GM18873 (cell line): ENCODE results near the gene COL25A1.

Experiments used
- ATAC-seq: cut with Tn5 transposase; IDR thresholded peaks from one replicate; pipeline ENCODE4 v1.9.1; 2021; ENCODE audit warnings: mild to moderate bottlenecking, moderate library complexity, moderate number of reproducible peaks; ENCODE audit not compliant: unreplicated experiment, low FRiP score

COL25A1 gene

DNA sequence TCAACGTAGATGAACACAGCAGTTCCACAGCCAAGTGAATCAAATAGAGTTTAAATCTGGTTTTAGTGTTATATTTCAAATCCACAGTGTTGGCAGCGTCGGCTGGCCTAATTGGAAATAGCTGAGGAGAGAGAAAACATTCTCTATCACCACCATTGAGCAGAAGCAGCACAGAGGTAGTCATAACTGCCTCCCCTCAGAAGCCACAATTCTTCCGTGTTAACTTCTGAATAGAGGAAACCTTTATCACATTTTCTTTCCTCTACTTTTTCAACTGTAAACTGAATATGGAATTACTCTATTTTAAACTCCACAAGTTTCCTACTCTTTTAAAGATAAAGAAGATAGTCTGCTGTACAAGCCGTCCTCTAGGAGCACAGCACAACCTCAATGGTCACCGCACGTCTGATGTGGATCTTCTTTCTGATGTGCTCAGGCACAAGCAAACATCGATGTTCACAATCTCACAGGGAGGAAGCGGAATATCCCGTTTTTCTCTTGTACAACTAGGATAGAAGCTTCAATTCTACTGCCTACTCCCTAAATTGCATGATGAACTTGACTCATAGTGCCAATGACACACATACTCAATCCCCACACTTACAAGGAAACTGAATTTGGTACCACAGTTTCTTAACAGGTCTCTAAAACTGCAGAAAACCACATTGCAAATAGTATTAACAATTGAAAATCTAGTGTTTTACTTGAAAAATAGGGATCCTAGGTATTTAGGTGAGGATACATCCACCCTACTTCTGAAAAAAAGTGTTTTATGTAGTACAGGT is 321.8 kb downstream of the COL25A1 start:
- no peak for ATAC-seq

DNA sequence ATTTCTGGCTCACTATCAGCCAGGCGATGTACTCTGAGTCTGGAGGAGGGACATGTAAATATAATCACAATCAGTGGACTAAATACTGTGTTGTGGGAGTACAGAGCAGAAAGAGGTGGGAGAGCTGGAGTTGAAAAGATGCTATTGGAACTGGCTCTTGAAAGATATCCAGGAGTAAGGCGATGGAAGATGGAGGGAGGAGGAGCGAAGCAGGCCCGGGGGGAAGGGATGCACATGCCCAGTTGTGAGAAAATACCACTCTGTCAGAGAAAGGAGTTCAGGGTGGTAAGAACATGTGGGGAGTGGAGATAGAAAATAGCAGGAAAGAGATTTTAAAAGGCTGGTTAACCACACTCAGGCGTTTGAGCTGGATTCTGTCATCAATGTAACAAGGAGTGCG is 322.7 kb downstream of the COL25A1 start:
- no peak for ATAC-seq

GRCh38 chr4:108978066-108978465 is 324.4 kb downstream of the COL25A1 start:
- ATAC-seq: no peak

DNA sequence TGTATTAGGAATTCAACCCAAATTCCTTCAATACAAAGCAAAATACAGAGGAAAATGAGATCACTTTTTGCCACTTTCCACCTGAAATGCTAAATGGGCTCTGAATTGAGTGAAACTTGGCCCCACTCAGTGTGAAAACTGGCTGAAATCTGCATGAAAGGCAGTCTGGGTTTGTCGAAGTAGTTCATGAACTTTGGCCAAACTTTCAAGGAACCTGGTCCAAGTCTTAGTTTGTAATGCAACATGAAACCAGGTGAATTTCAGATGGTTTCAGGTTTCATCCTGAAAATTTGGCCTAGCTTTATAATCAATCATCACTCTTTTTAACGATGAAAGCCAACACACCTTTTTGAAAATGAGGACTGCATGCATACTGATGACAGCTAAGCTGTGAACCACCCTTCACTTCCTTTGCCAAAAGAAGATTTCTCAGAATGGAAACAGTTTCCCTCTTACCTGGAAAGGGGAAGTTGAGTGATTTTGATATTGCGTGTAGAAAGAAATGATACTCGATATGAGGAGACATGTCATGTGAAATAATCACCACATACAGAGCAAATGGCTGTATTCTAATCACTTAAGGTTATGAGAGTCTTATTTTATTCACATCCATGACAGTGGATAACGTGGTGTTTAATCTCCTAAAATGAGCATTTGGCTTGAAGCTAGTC is 329.7 kb downstream of the COL25A1 start:
- no peak for ATAC-seq

DNA sequence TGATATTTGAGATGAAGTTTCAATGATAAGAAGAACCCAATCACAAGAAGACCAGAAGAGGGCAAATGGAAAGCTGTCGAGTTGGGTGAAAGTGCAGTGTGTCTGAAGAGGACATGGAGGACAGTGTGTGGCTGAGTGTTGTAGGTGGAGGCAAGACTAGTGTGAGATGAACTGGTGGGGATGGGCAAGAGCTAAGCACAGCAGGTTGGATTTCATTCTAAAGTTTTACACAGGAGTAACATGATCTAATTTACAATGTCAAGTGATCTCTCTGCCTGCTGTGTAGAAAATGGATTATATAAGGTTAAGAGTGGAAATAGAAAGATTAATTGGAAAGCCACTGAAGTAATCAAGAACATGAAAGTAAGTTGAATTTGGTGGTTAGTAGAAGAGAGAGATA is 331.0 kb downstream of the COL25A1 start:
- no peak for ATAC-seq

DNA sequence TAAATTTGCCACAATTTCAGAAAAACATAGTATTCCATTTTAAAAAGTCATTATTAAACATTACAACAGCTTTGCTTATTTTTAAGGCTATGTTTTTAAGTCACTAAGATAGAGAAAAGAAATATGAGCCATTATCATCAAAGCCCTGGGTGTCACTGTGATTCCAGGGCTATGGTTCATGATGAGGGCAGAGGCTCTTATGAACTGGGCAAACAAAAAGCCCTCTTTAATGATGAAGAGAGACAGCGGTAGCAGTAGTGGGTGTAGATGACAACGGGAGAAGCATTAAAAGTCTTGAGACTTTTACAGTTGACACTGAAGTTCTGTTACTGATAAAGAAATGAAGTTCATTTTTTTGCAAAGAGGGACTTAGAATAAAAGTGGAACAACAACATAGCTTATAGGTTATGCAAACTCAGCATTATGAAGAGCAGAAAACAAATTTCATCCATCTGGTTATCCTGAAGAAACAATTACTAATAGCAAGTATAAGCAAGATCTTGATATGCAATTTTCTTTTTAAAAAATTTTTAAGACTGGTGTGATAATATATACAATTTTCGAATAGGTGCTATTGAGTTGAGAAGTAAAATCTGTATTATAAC is 336.9 kb downstream of the COL25A1 start:
- no peak for ATAC-seq

DNA sequence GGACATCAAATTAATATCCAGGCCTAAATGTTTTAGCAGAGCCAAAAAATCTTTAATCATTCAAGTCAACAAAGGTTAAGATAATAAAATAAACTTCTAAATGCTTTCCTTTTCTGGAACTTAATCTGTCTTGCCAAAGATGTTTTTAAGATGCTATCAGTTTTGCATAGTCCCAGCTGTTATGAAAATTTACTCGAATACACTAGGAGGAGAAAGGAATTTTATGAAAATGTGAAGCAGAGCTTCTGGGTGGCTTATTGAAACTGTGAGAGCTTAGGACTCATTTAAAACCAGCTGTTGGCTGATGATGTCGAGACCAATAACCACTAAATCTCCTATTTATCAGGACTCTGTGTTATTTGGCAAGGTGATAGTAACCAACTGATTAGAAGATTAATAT is 337.4 kb downstream of the COL25A1 start:
- no peak for ATAC-seq

GRCh38 chr4:108963910-108964309 is 338.5 kb downstream of the COL25A1 start:
- no peak for ATAC-seq

- ATAC-seq: no peak
Measured at GRCh38 chr4:108959491-108959890, 343.0 kb downstream of the COL25A1 start.

DNA sequence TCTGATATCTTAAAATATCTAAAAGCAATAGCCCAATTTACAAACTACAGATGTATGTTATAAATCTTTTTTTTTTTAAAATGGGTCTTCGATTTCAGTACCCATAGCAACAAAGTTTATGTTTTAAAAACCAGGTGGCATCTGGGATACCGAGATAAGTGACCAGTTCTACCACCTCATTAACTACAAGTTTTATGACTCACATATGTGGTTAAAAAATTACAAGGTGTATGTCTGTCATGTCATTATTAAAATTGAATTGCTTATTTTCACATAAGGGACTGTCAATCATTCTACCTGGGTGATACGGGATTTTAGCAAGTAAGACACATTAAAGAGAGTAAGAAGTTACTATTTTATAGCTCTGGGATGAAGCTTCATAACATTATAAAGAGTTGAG is 347.6 kb downstream of the COL25A1 start:
- no peak for ATAC-seq

- ATAC-seq: no peak
Measured at GRCh38 chr4:108953941-108954340, 348.5 kb downstream of the COL25A1 start.

GRCh38 chr4:108950158-108950915 is 352.1 kb downstream of the COL25A1 start:
- ATAC-seq: no peak

GRCh38 chr4:108947526-108947925 is 354.9 kb downstream of the COL25A1 start:
- no peak for ATAC-seq

DNA sequence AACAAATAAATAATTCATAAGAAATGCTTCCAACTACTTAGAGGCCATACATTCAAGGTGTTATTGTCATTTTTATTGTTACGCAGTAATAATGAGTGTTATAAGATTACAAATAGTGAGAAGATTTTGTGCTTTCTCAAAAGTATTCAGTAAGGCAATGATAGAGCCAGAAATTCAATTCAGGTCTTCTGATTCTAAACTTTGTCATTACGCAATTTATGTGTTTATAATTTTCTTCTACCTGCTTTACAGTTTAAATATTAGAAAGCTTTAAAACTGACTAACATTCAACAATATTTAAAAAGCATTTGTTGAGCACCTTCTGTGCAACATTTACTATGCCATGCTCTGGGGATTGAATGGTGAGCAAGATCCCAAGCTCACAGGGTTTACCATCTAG is 356.2 kb downstream of the COL25A1 start:
- no peak for ATAC-seq

GRCh38 chr4:108943976-108944591 is 358.4 kb downstream of the COL25A1 start:
- no peak for ATAC-seq

DNA sequence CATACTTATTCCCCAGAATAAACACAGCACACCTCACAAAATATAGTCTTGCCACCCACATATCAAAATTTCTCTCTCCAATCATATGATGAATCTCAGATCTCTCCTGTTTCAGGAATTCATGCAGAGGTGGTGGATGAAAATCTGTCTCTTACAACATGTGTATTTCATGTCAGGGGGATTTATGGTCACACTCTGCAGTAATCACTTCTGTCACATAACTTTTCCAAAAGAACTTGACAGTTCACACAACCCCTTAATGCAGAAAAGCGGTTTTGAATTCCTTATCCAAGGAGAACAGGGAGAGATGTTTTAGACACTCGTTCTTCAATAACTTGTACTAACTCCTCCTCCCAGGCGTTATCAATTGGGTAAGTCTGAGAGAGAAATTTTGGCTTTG is 359.1 kb downstream of the COL25A1 start:
- no peak for ATAC-seq

DNA sequence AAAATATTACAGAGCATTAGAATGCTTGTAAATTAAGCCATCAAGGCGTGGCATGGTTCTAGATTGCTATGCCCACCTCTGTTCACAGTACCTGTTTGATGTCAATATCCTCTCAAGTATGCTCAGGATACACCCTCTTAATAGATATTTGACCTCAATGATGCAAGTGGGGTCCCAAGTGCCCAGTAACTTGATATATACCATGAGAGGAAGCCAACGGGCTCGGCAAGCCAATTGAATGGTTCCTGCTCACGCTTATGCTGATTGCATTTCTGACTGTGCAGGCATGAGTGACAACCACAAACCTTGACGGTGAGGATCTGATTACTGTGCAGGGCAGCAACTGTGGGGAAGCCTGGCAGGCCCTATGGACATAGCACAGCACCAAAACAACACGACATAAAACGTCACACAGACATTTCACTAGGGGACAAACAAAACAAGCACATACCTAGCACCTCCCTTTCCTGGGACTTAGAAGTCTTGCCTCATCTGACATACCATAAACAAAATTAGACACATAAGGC is 360.5 kb downstream of the COL25A1 start:
- no peak for ATAC-seq

DNA sequence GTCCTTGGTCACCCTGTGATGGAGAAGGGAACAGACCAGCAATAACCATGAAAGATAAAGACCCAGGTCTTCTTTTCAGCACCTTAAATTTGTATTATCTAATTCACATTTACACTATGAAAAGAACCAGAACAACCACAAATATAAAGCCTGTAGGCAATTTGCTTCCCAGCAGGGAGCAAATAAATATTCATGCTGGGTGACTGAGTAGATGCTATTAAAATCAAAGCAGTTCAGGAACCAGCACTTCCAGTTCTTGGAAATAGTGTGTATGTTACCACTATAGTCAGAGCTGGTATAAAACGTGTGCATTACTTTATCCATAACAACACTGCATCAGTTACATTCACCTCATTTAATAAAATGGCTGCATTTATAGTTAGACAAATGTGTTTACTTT is 361.8 kb downstream of the COL25A1 start:
- ATAC-seq: no peak

DNA sequence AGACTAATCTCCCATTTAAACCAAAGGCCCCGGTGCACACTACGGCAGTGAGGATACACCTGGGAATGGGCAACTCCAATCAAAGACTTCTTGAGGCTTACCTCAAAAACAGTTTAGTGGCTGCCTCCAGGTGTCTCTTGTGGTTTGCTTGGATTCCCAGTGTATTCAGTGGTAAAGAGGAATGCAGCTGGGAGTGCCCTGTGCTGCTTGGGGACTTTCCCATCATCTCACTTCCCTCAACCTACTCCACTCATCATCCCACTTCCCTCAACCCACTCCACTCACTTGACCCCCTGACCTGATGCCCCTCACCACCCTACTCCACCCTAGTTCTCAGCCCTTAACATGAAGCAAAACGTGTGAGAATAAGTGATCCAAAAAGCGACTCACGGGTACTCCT is 362.3 kb downstream of the COL25A1 start:
- no peak for ATAC-seq

GRCh38 chr4:108937066-108937465 is 365.4 kb downstream of the COL25A1 start:
- ATAC-seq: no peak
